B cell (primary cell): ENCODE measurements around the gene NAA10. TPM values are rescaled to one million over a fixed set of nuclear protein-coding genes. Genes with fewer than 3 reads are reported as not detected.

Experiments
- ATAC-seq: fragments of 200-7000 bp; cut with Tn5 transposase; one replicate; pipeline ENCODE4 v1.10.0; 2021; ENCODE audit warnings: low read depth, mild to moderate bottlenecking, moderate number of reproducible peaks, moderate library complexity
- CTCF ChIA-PET: fragments of 350-600 bp; sonication (Branson Sonifier 250); formaldehyde crosslinking; loops from one replicate; lab custom pipeline; 2021; ENCODE audit warnings: antibody characterized with exemption, inconsistent platforms; lab: Charles Lee
- POLR2A ChIA-PET: fragments of 350-600 bp; sonication (Branson Sonifier 250); formaldehyde crosslinking; loops from one replicate; lab custom pipeline; 2021; ENCODE audit warnings: antibody characterized with exemption; lab: Charles Lee
- DNase-seq: peaks from one replicate; pipeline ENCODE4 v3.0.0; 2013
- H2AFZ ChIP-seq: 2 replicates; pipeline ENCODE4 v1.6.1; 2012; ENCODE audit warnings: mild to moderate bottlenecking, low read depth, low read length; ENCODE audit not compliant: insufficient read depth, poor library complexity, severe bottlenecking
- H3K27ac ChIP-seq, 2 donors: 1 replicate in 1 of 2; 2 replicates in 1 of 2; pipeline ENCODE4 v1.5.1; 2012 to 2013; ENCODE audit warnings: low read length in 2 of 2, mild to moderate bottlenecking in 2 of 2, moderate library complexity in 1 of 2
- H3K27me3 ChIP-seq, 4 experiments: fragments of 200-600 bp in 1 of 4; sonication (generic) in 1 of 4; replicated peaks in 1 of 4; 1 replicate in 2 of 4; 2 replicates in 2 of 4; pipeline versions ENCODE4 v1.6.1 to v1.7.0; 2013 to 2016; ENCODE audit warnings: low read length in 3 of 4, mild to moderate bottlenecking in 2 of 4, mixed read lengths in 1 of 4, moderate library complexity in 1 of 4; ENCODE audit not compliant: insufficient read depth in 4 of 4, control insufficient read depth in 3 of 4; ENCODE audit errors: control extremely low read depth in 1 of 4
- H3K36me3 ChIP-seq, 2 experiments: replicated peaks in 1 of 2; 1 replicate in 1 of 2; 2 replicates in 1 of 2; pipeline versions ENCODE4 v1.6.1 to v1.7.1; 2013; ENCODE audit warnings: low read length in 1 of 2; ENCODE audit not compliant: insufficient read depth in 2 of 2, control insufficient read depth in 1 of 2; ENCODE audit errors: control extremely low read depth in 1 of 2, extremely low read depth in 1 of 2
- H3K4me1 ChIP-seq, 2 donors: fragments of 200-600 bp in 1 of 2; sonication (generic) in 1 of 2; 1 replicate in 1 of 2; 2 replicates in 1 of 2; pipeline versions ENCODE4 v1.5.1 to v1.6.1; 2013 to 2017; ENCODE audit warnings: low read length in 2 of 2; ENCODE audit not compliant: control insufficient read depth in 2 of 2, insufficient read depth in 2 of 2
- H3K4me2 ChIP-seq: replicated peaks from 2 replicates; pipeline ENCODE3; 2012; ENCODE audit warnings: mild to moderate bottlenecking, low read depth, low read length; ENCODE audit not compliant: poor library complexity, severe bottlenecking
- H3K4me3 ChIP-seq, 5 experiments: fragments of 200-600 bp in 1 of 5; sonication (generic) in 1 of 5; 1 replicate in 3 of 5; 2 replicates in 2 of 5; pipeline versions ENCODE4 v1.5.1 to v1.7.0; 2011 to 2016; ENCODE audit warnings: low read length in 4 of 5, mild to moderate bottlenecking in 4 of 5, low read depth in 2 of 5, control low read depth in 1 of 5, moderate library complexity in 1 of 5; ENCODE audit not compliant: insufficient read depth in 1 of 5; ENCODE audit errors: control extremely low read depth in 1 of 5, extremely low read depth in 1 of 5
- H3K79me2 ChIP-seq: fragments of 200-600 bp; sonication (generic); one replicate; pipeline ENCODE4 v1.6.0; 2016; ENCODE audit warnings: low read length; ENCODE audit not compliant: control insufficient read depth, insufficient read depth
- H3K9ac ChIP-seq: fragments of 200-600 bp; sonication (generic); 2 replicates; pipeline ENCODE4 v1.6.1; 2017; ENCODE audit warnings: mild to moderate bottlenecking, low read length, moderate library complexity
- H3K9me3 ChIP-seq, 3 donors: one replicate each; pipeline versions ENCODE4 v1.6.1 to v1.7.1; 2013; ENCODE audit warnings: low read length in 2 of 3; ENCODE audit not compliant: control insufficient read depth in 2 of 3, insufficient read depth in 1 of 3; ENCODE audit errors: control extremely low read depth in 1 of 3
- H4K20me1 ChIP-seq: 2 replicates; pipeline ENCODE4 v1.6.0; 2012; ENCODE audit warnings: mild to moderate bottlenecking, low read length; ENCODE audit not compliant: insufficient read depth, control insufficient read depth, poor library complexity, severe bottlenecking
- H3K27ac Mint-ChIP-seq: one replicate; pipeline ENCODE4 v1.8.0; 2021; ENCODE audit warnings: mixed read lengths
- H3K27me3 Mint-ChIP-seq: one replicate; pipeline ENCODE4 v1.8.0; 2021; ENCODE audit warnings: mixed read lengths
- H3K4me1 Mint-ChIP-seq: one replicate; pipeline ENCODE4 v1.8.0; 2021; ENCODE audit warnings: mixed read lengths
- H3K4me3 Mint-ChIP-seq: one replicate; pipeline ENCODE4 v1.8.0; 2021; ENCODE audit warnings: mixed read lengths
- H3K9me3 Mint-ChIP-seq: one replicate; pipeline ENCODE4 v1.8.0; 2022; ENCODE audit warnings: mixed read lengths; ENCODE audit not compliant: insufficient read depth
- CTCF ChIP-seq: fragments of 200-600 bp; IDR thresholded peaks from one replicate; pipeline ENCODE4 v1.8.0; 2022; ENCODE audit warnings: antibody characterized with exemption, mild to moderate bottlenecking
- EZH2 ChIP-seq: IDR thresholded peaks from 2 replicates; pipeline ENCODE4 v1.6.1; 2012; ENCODE audit warnings: borderline replicate concordance, low read depth, mild to moderate bottlenecking, moderate library complexity, low read length; ENCODE audit not compliant: insufficient read depth, poor library complexity, severe bottlenecking
- WGBS: methylation state at CpG from one replicate; pipeline ENCODE4 v1.1.5; 2013; ENCODE audit warnings: missing lambda C conversion rate; ENCODE audit not compliant: insufficient coverage; 5-methylcytosine and 5-hydroxymethylcytosine counted together
- intact Hi-C: fragments of 100-400 bp; cut with micrococcal nuclease; formaldehyde crosslinking; loops from one replicate; pipeline ENCODE4 v1.10.0; 2022
- polyA plus RNA-seq: library from polyadenylated mRNA; depleted of rRNA; stranded (reverse); fragments of >200 nt; gene quantifications from 2 replicates; pipeline ENCODE4 v1.2.3, GENCODE V29; 2012
- total RNA-seq, 2 donors: library from RNA; stranded (reverse); fragments of 120-200 nt in 1 of 2; gene quantifications; 1 replicate in 1 of 2; 2 replicates in 1 of 2; pipeline versions ENCODE4 v1.2.3 to v1.2.4, GENCODE V29; 2013 to 2022

Gene NAA10
- total and polyA plus RNA-seq, 2 donors (not counting 1 experiment from before 2014, with no cell fraction given), result 78.3 to 102 TPM

GRCh38 chrX:153901753-153902140 lies 33.1 kb downstream of the NAA10 start:
- no peaks in the 10 kb centered on the region for H3K9me3 ChIP-seq
- 80% methylated on average over 2 of the region's 8 CpGs for WGBS
- H3K4me2 ChIP-seq, result peak overlapping the region; percentile 64
- no peaks in the 10 kb centered on the region for H3K36me3 ChIP-seq
- Mint-ChIP-seq H3K9me3 (no peaks in the 10 kb centered on the region), H3K27ac (peak overlapping the region; percentile 80), H3K27me3 (no peaks in the 10 kb centered on the region), H3K4me3 (peak overlapping the region; percentile 72), H3K4me1 (peaks cover 49% of the 10 kb centered on the region)
- DNase-seq (no peak), ATAC-seq (no peak)
- intact Hi-C loops, result no loop called here
- no peak overlapping the region for H3K4me3 ChIP-seq
- H3K27me3 ChIP-seq, result no peaks in the 10 kb centered on the region
- POLR2A ChIA-PET, result interaction anchor here (0.6 kb wide), 1 partner anchor 34 kb away, joined by 3 read pairs; no protein-coding TSS in a partner anchor
- no peak overlapping the region for H3K27ac ChIP-seq
- H3K79me2 ChIP-seq, result no peaks in the 10 kb centered on the region
- TF ChIP-seq EZH2 (no peak), CTCF (no peak)
- no peak overlapping the region for H2AFZ ChIP-seq
- H3K4me1 ChIP-seq, result peaks cover 45 to 48% of the 10 kb centered on the region in 2 donors
- H4K20me1 ChIP-seq, result no peaks in the 10 kb centered on the region
- CTCF ChIA-PET, result no interaction called here
- no peak overlapping the region for H3K9ac ChIP-seq

GRCh38 chrX:153900831-153901752 lies 33.7 kb downstream of the NAA10 start:
- H3K36me3 ChIP-seq, result no peaks in the 10 kb centered on the region
- H3K27me3 ChIP-seq, result no peaks in the 10 kb centered on the region
- H3K27ac ChIP-seq, result peak overlapping the region; percentile 29 to 52
- POLR2A ChIA-PET, result interaction anchor here (0.6 to 1.6 kb wide), 5 partner anchors 15 to 255 kb away, joined by 3 to 5 read pairs (median 4); partner anchors contain the start of gene L1CAM
- WGBS, result 41% methylated on average over 3 of the region's 26 CpGs
- no peaks in the 10 kb centered on the region for H3K79me2 ChIP-seq
- peak overlapping the region; percentile 20 for H3K9ac ChIP-seq
- intact Hi-C loops, result no loop called here
- peaks cover 45 to 48% of the 10 kb centered on the region in 2 donors for H3K4me1 ChIP-seq
- peak overlapping the region; percentile 64 for H3K4me2 ChIP-seq
- no peaks in the 10 kb centered on the region for H3K9me3 ChIP-seq
- no peak overlapping the region for H2AFZ ChIP-seq
- CTCF ChIA-PET, result interaction anchor here (0.9 to 1.4 kb wide), 3 partner anchors 14 to 30 kb away, joined by 3 to 4 read pairs (median 3); no protein-coding TSS in a partner anchor
- DNase-seq (peak; percentile 82), ATAC-seq (peak; percentile 87)
- no peaks in the 10 kb centered on the region for H3K9me3 Mint-ChIP-seq
- peak overlapping the region in 1 of 5 experiments; percentile 6 for H3K4me3 ChIP-seq
- peaks cover 48% of the 10 kb centered on the region for H3K4me1 Mint-ChIP-seq
- H3K4me3 Mint-ChIP-seq, result peak overlapping the region; percentile 72
- no peaks in the 10 kb centered on the region for H3K27me3 Mint-ChIP-seq
- no peaks in the 10 kb centered on the region for H4K20me1 ChIP-seq
- H3K27ac Mint-ChIP-seq, result peak overlapping the region; percentile 81
- TF ChIP-seq CTCF (no peak), EZH2 (no peak)
